Cardiac septum (tissue), 1 donor: ENCODE measurements around the gene SF3A1. TPM values are rescaled to one million over a fixed set of nuclear protein-coding genes. Genes with fewer than 3 reads are reported as not detected.
"Not testable (repeated sequence)": the region's sequence is repeated elsewhere in the genome, so short reads cannot be mapped to it uniquely, and the experiment has no call there.

Experiments used
- DNase-seq: peaks from one replicate; pipeline ENCODE4 v3.0.0-alpha.2; 2020; ENCODE audit warnings: low spot score
- intact Hi-C: fragments of 100-400 bp; cut with DNase I; formaldehyde crosslinking; loops from one replicate; pipeline ENCODE4 v1.14.0; 2022
- total RNA-seq: library from RNA; stranded (reverse); fragmentation: NEBNext Ultra II Directional; extraction: Animal tissue kit (Norgen Biotek cat#: 25700); gene quantifications from one replicate; pipeline ENCODE4 v1.2.1, GENCODE V29; 2021
- donor health status: DM: no; HTN: no; CAD: no.

The SF3A1 gene
- total RNA-seq, 1 donor from 2014 or later = 106 TPM

- intact Hi-C loops = no loop called here
- DNase-seq = no peak
Observed at GRCh38 chr22:30358541-30358940, 1.8 kb upstream of the SF3A1 start.

DNA sequence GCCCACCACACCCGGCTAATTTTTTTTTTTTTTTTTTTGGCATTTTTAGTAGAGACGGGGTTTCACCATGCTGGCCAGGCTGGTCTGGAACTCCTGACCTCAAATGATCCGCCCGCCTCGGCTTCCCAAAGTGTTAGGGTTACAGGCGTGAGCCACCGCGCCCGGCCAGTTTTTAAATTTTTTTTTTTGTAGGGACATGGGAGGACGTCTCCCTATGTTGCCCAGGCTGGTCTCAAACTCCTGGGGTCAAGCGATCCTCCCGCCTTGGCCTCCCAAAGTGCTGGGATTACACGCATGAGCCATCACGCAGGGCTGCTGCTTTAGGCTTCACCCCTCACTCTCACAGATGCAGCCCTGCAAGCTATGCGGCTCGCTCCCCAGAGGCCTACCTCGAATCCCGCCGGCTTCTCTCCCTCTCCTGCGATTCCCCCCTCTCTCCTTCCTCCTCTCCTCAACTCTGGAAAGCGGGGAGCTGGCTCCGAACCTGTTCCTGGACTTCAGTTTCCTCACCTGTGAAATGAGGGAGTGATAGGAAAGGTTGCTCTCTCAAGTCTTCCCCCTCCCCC is 1.0 kb upstream of the SF3A1 start:
- intact Hi-C loops = no loop called here

GRCh38 chr22:30357236-30357570 is 509 bp upstream of the SF3A1 start:
- no peak for DNase-seq
- intact Hi-C loops = no loop called here

More for the DNA sequence above, 1.0 kb upstream of the SF3A1 start:
- no peak for DNase-seq

- intact Hi-C loops = no loop called here
Observed at GRCh38 chr22:30354644-30355043, 2.0 kb downstream of the SF3A1 start.

GRCh38 chr22:30351226-30351625 is 5.5 kb downstream of the SF3A1 start:
- intact Hi-C loops = no loop called here
- no peak for DNase-seq

More at GRCh38 chr22:30354644-30355043, 2.0 kb downstream of the SF3A1 start:
- DNase-seq = no peak

DNA sequence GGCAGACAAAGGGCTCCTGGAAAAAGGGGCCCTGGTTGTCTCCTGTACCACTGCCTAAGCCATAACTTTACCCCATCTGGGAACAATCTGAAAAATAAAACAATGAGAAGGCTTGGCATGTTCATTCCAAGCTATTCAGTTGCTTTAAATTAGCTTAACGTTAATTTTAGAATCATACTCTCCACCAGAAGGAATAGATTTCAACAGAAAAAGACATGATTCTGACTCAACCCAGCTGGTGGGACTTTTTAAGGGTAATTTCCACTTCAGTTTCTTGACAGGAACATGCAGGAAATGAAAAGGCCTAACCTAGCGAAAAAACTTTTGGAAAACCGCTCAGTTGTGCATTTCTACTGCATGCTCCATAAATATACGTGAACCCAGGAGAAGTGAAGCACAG is 7.9 kb downstream of the SF3A1 start:
- intact Hi-C loops = no loop called here
- DNase-seq = no peak

GRCh38 chr22:30348404-30348803 is 8.3 kb downstream of the SF3A1 start:
- no peak for DNase-seq
- intact Hi-C loops = no loop called here

- intact Hi-C loops = no loop called here
- DNase-seq = no peak
Observed at GRCh38 chr22:30347255-30347892, 9.3 kb downstream of the SF3A1 start.

DNA sequence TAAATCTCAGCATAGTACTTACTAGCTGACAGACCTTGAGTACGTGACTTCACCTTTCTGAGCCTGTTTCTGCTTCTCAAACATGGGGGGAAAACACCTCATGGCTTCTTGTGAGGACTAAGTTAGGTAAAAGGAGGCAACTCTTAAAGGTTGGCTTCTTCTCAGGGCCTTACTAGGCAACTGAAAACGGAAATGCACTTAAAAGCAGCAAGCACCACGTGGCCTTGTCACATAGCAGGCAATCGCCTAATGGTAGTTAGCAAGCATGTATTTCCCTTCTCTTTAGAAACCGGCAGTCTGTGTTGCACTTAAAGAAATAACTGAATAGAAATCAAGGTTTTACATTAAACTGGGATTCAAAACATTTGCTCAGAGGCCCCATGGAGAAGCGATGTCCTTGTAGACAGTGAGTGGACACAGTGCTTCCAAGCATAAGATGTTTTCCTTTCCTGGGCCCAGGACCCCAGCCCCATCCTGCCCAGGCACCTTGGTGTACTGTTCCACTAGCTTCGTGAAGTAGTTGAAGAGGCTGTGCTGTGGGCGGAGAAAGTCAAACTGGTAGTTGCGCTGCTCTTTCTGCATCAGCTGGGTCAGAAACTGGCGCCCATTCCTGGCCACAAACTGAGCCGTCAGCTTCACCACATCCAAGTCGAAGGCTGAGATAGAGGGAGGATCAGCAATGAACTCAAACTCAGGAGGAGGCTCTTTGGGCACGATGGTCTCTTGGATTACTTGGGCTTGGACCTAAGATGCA is 12.1 kb downstream of the SF3A1 start:
- intact Hi-C loops = no loop called here

DNA sequence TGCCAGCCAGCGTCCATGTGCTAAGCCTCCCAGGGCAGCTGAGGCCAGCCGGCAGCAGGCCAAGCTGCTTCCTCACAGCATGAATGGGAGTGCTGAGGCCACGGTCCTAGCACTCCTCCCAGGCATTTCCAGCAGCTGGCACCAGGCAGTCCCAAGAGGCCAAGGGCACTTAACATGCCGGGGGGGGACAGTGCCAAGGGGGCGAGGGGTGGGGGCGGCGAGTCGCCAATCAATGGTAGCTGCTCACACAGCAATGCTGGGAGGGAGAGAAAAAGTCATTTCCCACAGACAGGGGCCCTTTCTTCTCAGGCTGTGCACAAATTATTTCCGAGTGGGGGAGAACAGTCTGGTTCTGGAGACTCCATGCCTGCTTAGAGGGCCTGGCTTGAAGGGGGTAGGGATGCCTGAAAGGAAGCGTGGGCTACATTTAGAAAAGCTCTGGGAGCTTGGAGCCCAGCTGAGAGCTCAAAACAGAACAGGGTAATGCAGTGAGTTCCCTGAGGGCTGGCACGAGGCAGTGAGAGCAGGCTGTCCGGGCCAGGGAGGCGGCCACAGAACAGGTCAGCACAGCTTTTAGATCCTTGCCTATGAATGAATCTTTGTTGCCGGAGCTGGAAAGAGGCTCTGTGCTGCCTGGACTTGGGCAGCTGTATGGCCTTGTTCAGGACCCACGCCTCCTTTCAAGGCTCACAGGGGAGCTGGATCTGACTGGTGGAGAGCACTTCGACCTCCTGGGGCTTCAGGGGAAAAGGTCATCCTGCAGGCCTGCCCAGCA is 15.6 kb downstream of the SF3A1 start:
- peak; percentile 83 for DNase-seq
- intact Hi-C loops = no loop called here

More for the DNA sequence above, 12.1 kb downstream of the SF3A1 start:
- no peak for DNase-seq

DNA sequence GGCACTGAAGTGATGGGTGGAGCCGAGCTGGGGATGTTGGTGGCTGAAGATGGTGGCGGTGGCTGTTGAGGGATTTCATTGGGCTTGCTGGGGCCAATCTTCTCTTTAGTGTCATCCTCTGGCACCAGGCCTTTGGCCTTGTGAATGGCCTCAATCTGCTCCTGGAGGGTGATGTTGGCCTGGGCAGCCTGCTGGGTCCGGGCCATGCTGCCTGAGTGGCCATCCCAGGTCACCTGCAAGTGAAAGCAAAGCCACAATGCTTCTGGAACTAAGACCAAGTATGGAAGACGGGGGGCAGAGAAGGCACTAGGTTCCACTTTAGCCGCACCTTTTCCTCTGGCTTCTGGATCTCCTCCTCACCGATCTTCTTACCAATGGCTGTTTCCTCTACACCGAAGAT is 17.9 kb downstream of the SF3A1 start:
- DNase-seq = no peak
- intact Hi-C loops = no loop called here

GRCh38 chr22:30338341-30338740 is 18.4 kb downstream of the SF3A1 start:
- DNase-seq, intact Hi-C loops: not testable (repeated sequence)

DNA sequence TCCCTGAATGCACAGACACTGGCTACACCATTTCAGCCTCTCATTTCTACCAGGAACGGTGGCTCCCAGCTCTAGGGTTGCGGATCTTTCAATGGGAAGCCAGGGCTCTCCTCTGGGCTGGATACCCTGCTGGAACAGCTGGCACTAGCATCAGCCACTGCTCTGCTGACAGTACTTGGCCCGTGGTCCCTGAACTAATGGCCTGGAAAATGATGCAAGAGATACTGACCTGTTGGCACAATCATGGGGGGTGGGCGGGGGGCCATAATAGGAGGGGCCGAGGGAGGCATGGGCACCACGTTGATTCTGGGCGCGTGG is 19.3 kb downstream of the SF3A1 start:
- no peak for DNase-seq
- intact Hi-C loops = no loop called here

- intact Hi-C loops = no loop called here
- peak; percentile 85 for DNase-seq
Observed at GRCh38 chr22:30336752-30337460, 19.8 kb downstream of the SF3A1 start.

GRCh38 chr22:30335236-30335635 is 21.5 kb downstream of the SF3A1 start:
- intact Hi-C loops = no loop called here
- no peak for DNase-seq

- no peak for DNase-seq
- intact Hi-C loops = no loop called here
Observed at GRCh38 chr22:30334646-30335045, 22.0 kb downstream of the SF3A1 start.

DNA sequence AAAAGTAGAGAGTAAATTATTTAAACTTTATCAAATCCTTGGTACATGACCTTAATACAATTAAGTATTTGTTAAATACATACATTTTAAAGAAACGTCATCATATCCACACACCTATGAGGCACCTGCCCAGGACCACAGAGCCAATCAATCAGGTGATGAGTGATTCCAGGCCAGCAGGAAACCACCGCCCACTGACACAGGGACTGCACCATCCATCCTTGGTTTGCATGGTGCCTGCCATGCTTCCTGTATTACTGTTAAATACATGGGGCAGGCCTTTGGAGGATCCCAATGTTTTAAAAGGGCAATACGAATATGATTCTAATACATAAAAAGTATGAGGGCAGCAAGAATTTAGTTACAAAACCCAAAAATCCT is 23.0 kb downstream of the SF3A1 start:
- no peak for DNase-seq
- intact Hi-C loops = no loop called here

- intact Hi-C loops = no loop called here
- no peak for DNase-seq
Observed at GRCh38 chr22:30332994-30333706, 23.5 kb downstream of the SF3A1 start.

- intact Hi-C loops = no loop called here
- no peak for DNase-seq
Observed at GRCh38 chr22:30332551-30332950, 24.1 kb downstream of the SF3A1 start.
